ENCODE measurements around the gene GDF10. TPM values are rescaled to one million over a fixed set of nuclear protein-coding genes. Genes with fewer than 3 reads are reported as not detected.
A peak's percentile ranks its signal among the peaks of the same experiment; 100 is the strongest.

Gene GDF10
- total and polyA plus RNA-seq, 5 donors from 2014 or later, result not detected

DNA sequence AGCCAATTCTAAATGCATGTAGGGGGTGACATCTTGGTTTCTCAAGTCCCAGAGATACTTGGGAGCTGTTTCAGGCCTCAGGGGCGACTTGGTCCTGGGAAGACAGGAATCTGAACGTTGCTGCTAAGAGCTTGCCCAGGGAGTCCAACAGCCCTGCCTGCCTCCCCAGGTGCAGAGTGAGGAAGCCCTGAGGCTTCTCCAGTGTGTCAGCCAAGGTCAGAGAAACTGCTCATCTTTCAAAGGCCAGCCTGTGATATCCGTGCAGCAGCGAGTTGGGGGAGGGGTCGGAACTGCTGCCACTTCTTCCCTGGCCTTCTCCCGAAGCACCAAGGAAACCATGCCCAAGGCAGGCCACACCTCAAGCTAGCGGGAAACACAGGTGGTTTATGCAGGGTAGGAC, 32.0 kb downstream of the GDF10 start:
- DNase-seq, result no peak
- Mint-ChIP-seq H3K4me3 (no peak overlapping the region), H3K36me3 (no peaks in the 10 kb centered on the region), H3K4me1 (no peaks in the 10 kb centered on the region), H3K27ac (no peak overlapping the region), H3K9me3 (peaks cover 0 to 2% (median 0%) of the 10 kb centered on the region in 7 donors), H3K27me3 (no peaks in the 10 kb centered on the region)
- H3K27me3 ChIP-seq (ENCODE audit: control insufficient read depth, insufficient read depth, low read length), result no peaks in the 10 kb centered on the region
- H3K36me3 ChIP-seq (ENCODE audit: control insufficient read depth, insufficient read depth, low read length), result no peaks in the 10 kb centered on the region
- no peaks in the 10 kb centered on the region for H3K9me3 ChIP-seq (ENCODE audit: control insufficient read depth in 2 of 2, low read length in 2 of 2)
- no peak overlapping the region for H3K4me3 ChIP-seq (ENCODE audit: low read depth, low read length)
- H3K27ac ChIP-seq (ENCODE audit: insufficient read depth, low read length, poor library complexity, severe bottlenecking), result no peak overlapping the region
- ATAC-seq (ENCODE audit: low read depth in 2 of 2), result no peak
- H3K4me1 ChIP-seq (ENCODE audit: control insufficient read depth, insufficient read depth, low read length, poor library complexity, severe bottlenecking), result no peaks in the 10 kb centered on the region

- Histone ChIP-seq H3K36me3 (ENCODE audit: control insufficient read depth, insufficient read depth, low read length) (no peaks in the 10 kb centered on the region), H3K27ac (ENCODE audit: insufficient read depth, low read length, poor library complexity, severe bottlenecking) (no peak overlapping the region), H3K4me3 (ENCODE audit: low read depth, low read length) (no peak overlapping the region), H3K4me1 (ENCODE audit: control insufficient read depth, insufficient read depth, low read length, poor library complexity, severe bottlenecking) (no peaks in the 10 kb centered on the region), H3K9me3 (ENCODE audit: control insufficient read depth in 2 of 2, low read length in 2 of 2) (no peaks in the 10 kb centered on the region), H3K27me3 (ENCODE audit: control insufficient read depth, insufficient read depth, low read length) (no peaks in the 10 kb centered on the region)
- Mint-ChIP-seq H3K4me1 (no peaks in the 10 kb centered on the region), H3K9me3 (peaks cover 0 to 2% (median 0%) of the 10 kb centered on the region in 7 donors), H3K36me3 (no peaks in the 10 kb centered on the region), H3K27ac (no peak overlapping the region), H3K27me3 (no peaks in the 10 kb centered on the region), H3K4me3 (no peak overlapping the region)
- no peak for DNase-seq
- ATAC-seq (ENCODE audit: low read depth in 2 of 2), result no peak
Measured at GRCh38 chr10:47332371-47332770, 32.4 kb downstream of the GDF10 start.

DNA sequence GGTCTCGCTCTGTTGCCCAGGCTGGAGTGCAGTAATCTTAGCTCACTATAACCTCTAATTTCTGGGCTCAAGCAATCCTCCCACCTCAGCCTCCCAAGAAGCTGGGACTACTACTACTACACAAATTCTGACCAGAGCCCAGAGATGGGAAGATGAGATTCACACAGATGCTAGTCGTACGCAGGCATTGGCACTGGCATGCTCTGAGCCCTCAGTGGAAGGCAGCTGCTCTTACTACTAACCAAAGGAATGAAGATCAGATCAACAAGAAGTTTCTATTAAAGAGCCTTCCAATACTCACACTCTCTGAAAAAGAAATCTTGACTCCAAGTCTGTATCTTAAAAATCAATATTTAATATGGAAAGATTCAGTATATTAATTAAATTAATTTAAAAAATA, 32.9 kb downstream of the GDF10 start:
- H3K9me3 Mint-ChIP-seq, result peaks cover 0 to 2% (median 0%) of the 10 kb centered on the region in 7 donors
- H3K27ac ChIP-seq (ENCODE audit: insufficient read depth, low read length, poor library complexity, severe bottlenecking), result no peak overlapping the region
- no peaks in the 10 kb centered on the region for H3K36me3 Mint-ChIP-seq
- H3K4me3 ChIP-seq (ENCODE audit: low read depth, low read length), result no peak overlapping the region
- H3K27me3 Mint-ChIP-seq, result no peaks in the 10 kb centered on the region
- no peaks in the 10 kb centered on the region for H3K4me1 ChIP-seq (ENCODE audit: control insufficient read depth, insufficient read depth, low read length, poor library complexity, severe bottlenecking)
- DNase-seq, result no peak
- H3K4me3 Mint-ChIP-seq, result no peak overlapping the region
- H3K4me1 Mint-ChIP-seq, result no peaks in the 10 kb centered on the region
- H3K36me3 ChIP-seq (ENCODE audit: control insufficient read depth, insufficient read depth, low read length), result no peaks in the 10 kb centered on the region
- no peaks in the 10 kb centered on the region for H3K27me3 ChIP-seq (ENCODE audit: control insufficient read depth, insufficient read depth, low read length)
- ATAC-seq (ENCODE audit: low read depth in 2 of 2), result no peak
- no peaks in the 10 kb centered on the region for H3K9me3 ChIP-seq (ENCODE audit: control insufficient read depth in 2 of 2, low read length in 2 of 2)
- no peak overlapping the region for H3K27ac Mint-ChIP-seq

- Histone ChIP-seq H3K36me3 (ENCODE audit: control insufficient read depth, insufficient read depth, low read length) (no peaks in the 10 kb centered on the region), H3K4me3 (ENCODE audit: low read depth, low read length) (no peak overlapping the region), H3K27ac (ENCODE audit: insufficient read depth, low read length, poor library complexity, severe bottlenecking) (no peak overlapping the region), H3K9me3 (ENCODE audit: control insufficient read depth in 2 of 2, low read length in 2 of 2) (no peaks in the 10 kb centered on the region), H3K27me3 (ENCODE audit: control insufficient read depth, insufficient read depth, low read length) (no peaks in the 10 kb centered on the region), H3K4me1 (ENCODE audit: control insufficient read depth, insufficient read depth, low read length, poor library complexity, severe bottlenecking) (no peaks in the 10 kb centered on the region)
- Mint-ChIP-seq H3K27ac (no peak overlapping the region), H3K36me3 (no peaks in the 10 kb centered on the region), H3K4me3 (no peak overlapping the region), H3K27me3 (no peaks in the 10 kb centered on the region), H3K9me3 (peaks cover 0 to 2% (median 0%) of the 10 kb centered on the region in 7 donors), H3K4me1 (no peaks in the 10 kb centered on the region)
- ATAC-seq (ENCODE audit: low read depth in 2 of 2) (no peak), DNase-seq (no peak)
Measured at GRCh38 chr10:47333532-47333931, 33.5 kb downstream of the GDF10 start.

- ATAC-seq (ENCODE audit: low read depth in 2 of 2) (no peak), DNase-seq (no peak)
- no peaks in the 10 kb centered on the region for H3K27me3 ChIP-seq (ENCODE audit: control insufficient read depth, insufficient read depth, low read length)
- H3K4me3 Mint-ChIP-seq, result no peak overlapping the region
- no peak overlapping the region for H3K4me3 ChIP-seq (ENCODE audit: low read depth, low read length)
- no peaks in the 10 kb centered on the region for H3K4me1 ChIP-seq (ENCODE audit: control insufficient read depth, insufficient read depth, low read length, poor library complexity, severe bottlenecking)
- peaks cover 0 to under 1% (median 0%) of the 10 kb centered on the region in 7 donors for H3K9me3 Mint-ChIP-seq
- H3K27ac Mint-ChIP-seq, result no peak overlapping the region
- H3K9me3 ChIP-seq (ENCODE audit: control insufficient read depth in 2 of 2, low read length in 2 of 2), result no peaks in the 10 kb centered on the region
- no peak overlapping the region for H3K27ac ChIP-seq (ENCODE audit: insufficient read depth, low read length, poor library complexity, severe bottlenecking)
- H3K36me3 ChIP-seq (ENCODE audit: control insufficient read depth, insufficient read depth, low read length), result no peaks in the 10 kb centered on the region
- H3K27me3 Mint-ChIP-seq, result no peaks in the 10 kb centered on the region
- no peaks in the 10 kb centered on the region for H3K36me3 Mint-ChIP-seq
- no peaks in the 10 kb centered on the region for H3K4me1 Mint-ChIP-seq
Measured at GRCh38 chr10:47334466-47335295, 34.7 kb downstream of the GDF10 start.

DNA sequence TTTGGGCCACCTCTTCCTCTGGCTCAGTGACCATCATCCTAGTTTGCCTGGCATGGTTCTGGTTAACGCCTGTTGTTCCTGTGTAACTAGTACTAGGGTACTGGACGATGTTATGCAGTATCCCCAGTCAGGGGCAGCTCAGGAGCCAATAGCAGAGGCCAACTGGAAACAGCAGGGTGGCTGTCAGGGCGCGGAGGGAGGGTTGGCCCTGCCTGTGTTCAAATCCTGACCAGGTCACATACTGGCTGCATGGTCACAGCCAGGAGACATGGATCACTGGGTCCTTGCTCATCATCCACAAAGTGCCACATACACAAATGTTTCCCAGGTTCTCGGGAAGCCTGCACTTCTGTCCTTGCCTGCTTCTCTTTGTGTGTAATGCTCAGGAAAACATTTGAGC, 35.9 kb downstream of the GDF10 start:
- Mint-ChIP-seq H3K36me3 (no peaks in the 10 kb centered on the region), H3K4me3 (no peak overlapping the region), H3K27me3 (peaks cover 4% of the 10 kb centered on the region), H3K9me3 (no peaks in the 10 kb centered on the region), H3K4me1 (no peaks in the 10 kb centered on the region), H3K27ac (no peak overlapping the region)
- DNase-seq, result no peak
- H3K36me3 ChIP-seq (ENCODE audit: control insufficient read depth, insufficient read depth, low read length), result no peaks in the 10 kb centered on the region
- H3K9me3 ChIP-seq (ENCODE audit: control insufficient read depth in 2 of 2, low read length in 2 of 2), result no peaks in the 10 kb centered on the region
- no peak overlapping the region for H3K4me3 ChIP-seq (ENCODE audit: low read depth, low read length)
- H3K4me1 ChIP-seq (ENCODE audit: control insufficient read depth, insufficient read depth, low read length, poor library complexity, severe bottlenecking), result no peaks in the 10 kb centered on the region
- no peaks in the 10 kb centered on the region for H3K27me3 ChIP-seq (ENCODE audit: control insufficient read depth, insufficient read depth, low read length)
- ATAC-seq (ENCODE audit: low read depth in 2 of 2), result no peak
- no peak overlapping the region for H3K27ac ChIP-seq (ENCODE audit: insufficient read depth, low read length, poor library complexity, severe bottlenecking)

- H3K27ac ChIP-seq (ENCODE audit: insufficient read depth, low read length, poor library complexity, severe bottlenecking), result no peak overlapping the region
- H3K9me3 Mint-ChIP-seq, result no peaks in the 10 kb centered on the region
- H3K4me3 Mint-ChIP-seq, result no peak overlapping the region
- H3K27ac Mint-ChIP-seq, result no peak overlapping the region
- no peaks in the 10 kb centered on the region for H3K36me3 ChIP-seq (ENCODE audit: control insufficient read depth, insufficient read depth, low read length)
- no peaks in the 10 kb centered on the region for H3K4me1 Mint-ChIP-seq
- no peak for ATAC-seq (ENCODE audit: low read depth in 2 of 2)
- no peak overlapping the region for H3K4me3 ChIP-seq (ENCODE audit: low read depth, low read length)
- peak in 1 of 3 donors; percentile 7 for DNase-seq
- no peaks in the 10 kb centered on the region for H3K27me3 ChIP-seq (ENCODE audit: control insufficient read depth, insufficient read depth, low read length)
- H3K36me3 Mint-ChIP-seq, result no peaks in the 10 kb centered on the region
- no peaks in the 10 kb centered on the region for H3K4me1 ChIP-seq (ENCODE audit: control insufficient read depth, insufficient read depth, low read length, poor library complexity, severe bottlenecking)
- no peaks in the 10 kb centered on the region for H3K9me3 ChIP-seq (ENCODE audit: control insufficient read depth in 2 of 2, low read length in 2 of 2)
- peaks cover 4% of the 10 kb centered on the region for H3K27me3 Mint-ChIP-seq
Measured at GRCh38 chr10:47336387-47337134, 36.6 kb downstream of the GDF10 start.

All from CD4-positive, CD25-positive, alpha-beta regulatory T cell (primary cell).